ENCODE measurements around the gene ARMH3.

DNA sequence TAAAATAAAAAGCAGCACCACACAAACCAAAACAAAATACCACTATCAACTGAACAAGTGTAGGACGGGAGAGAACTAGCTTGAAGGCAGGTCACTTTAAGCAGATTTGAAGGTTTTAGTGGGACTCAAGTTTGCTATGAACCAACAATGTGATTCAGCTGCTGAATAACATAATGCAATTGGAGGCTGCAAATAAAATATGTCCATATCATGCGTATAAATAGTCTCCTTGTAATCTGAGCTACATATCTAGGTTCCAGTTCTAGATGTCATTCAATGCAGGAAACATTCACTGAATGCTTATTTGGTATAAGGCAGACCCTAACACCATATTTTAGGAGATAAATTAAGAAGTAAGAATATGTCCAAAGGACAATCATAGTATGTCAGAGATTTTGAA, 130.9 kb downstream of the ARMH3 start:
- TF ChIP-seq, protein P1, sequence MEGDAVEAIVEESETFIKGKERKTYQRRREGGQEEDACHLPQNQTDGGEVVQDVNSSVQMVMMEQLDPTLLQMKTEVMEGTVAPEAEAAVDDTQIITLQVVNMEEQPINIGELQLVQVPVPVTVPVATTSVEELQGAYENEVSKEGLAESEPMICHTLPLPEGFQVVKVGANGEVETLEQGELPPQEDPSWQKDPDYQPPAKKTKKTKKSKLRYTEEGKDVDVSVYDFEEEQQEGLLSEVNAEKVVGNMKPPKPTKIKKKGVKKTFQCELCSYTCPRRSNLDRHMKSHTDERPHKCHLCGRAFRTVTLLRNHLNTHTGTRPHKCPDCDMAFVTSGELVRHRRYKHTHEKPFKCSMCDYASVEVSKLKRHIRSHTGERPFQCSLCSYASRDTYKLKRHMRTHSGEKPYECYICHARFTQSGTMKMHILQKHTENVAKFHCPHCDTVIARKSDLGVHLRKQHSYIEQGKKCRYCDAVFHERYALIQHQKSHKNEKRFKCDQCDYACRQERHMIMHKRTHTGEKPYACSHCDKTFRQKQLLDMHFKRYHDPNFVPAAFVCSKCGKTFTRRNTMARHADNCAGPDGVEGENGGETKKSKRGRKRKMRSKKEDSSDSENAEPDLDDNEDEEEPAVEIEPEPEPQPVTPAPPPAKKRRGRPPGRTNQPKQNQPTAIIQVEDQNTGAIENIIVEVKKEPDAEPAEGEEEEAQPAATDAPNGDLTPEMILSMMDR (IDR thresholded peaks at IDR 0.05), result no peak
- TF ChIP-seq POLR2AphosphoS5 (IDR thresholded peaks at IDR 0.05) (no peak), EP300 (IDR thresholded peaks at IDR 0.05) (no peak), POLR2A (IDR thresholded peaks at IDR 0.05; ENCODE audit: low read depth) (no peak)

Measured in esophagus muscularis mucosa (tissue), 4 donors.